DND-41 (cell line): ENCODE results near the gene RASGRF2.

Experiments
- ATAC-seq: fragments of 200-7000 bp; cut with Tn5 transposase; 3 replicates; pipeline ENCODE4 v1.9.1; 2021; ENCODE audit warnings: low read depth; ENCODE audit not compliant: insufficient read depth
- DNase-seq: peaks from one replicate; pipeline ENCODE4 v3.0.0-alpha.2; 2020
- H2AFZ ChIP-seq: 2 replicates; pipeline ENCODE4 v1.6.0; 2012; ENCODE audit warnings: low read depth, low read length
- H3K27ac ChIP-seq: 2 replicates; pipeline ENCODE4 v1.5.1; 2012; ENCODE audit warnings: low read length, inconsistent platforms
- H3K27me3 ChIP-seq: fragments of 200-600 bp; sonication (generic); 2 replicates; pipeline ENCODE4 v1.6.0; 2012; ENCODE audit warnings: low read length, mild to moderate bottlenecking, inconsistent platforms; ENCODE audit not compliant: insufficient read depth, poor library complexity
- H3K36me3 ChIP-seq: 2 replicates; pipeline ENCODE4 v1.5.1; 2012; ENCODE audit warnings: low read length, inconsistent platforms; ENCODE audit not compliant: insufficient read depth
- H3K4me1 ChIP-seq: 2 replicates; pipeline ENCODE4 v1.5.1; 2012; ENCODE audit warnings: mild to moderate bottlenecking, low read length; ENCODE audit not compliant: insufficient read depth
- H3K4me2 ChIP-seq: 2 replicates; pipeline ENCODE4 v1.6.0; 2012; ENCODE audit warnings: mild to moderate bottlenecking, moderate library complexity, low read length, inconsistent platforms; ENCODE audit not compliant: insufficient read depth
- H3K4me3 ChIP-seq, 2 experiments: fragments of 200-600 bp in 1 of 2; shearing (Covaris generic) in 1 of 2; 2 replicates each; pipeline ENCODE4 v1.5.1; 2012 to 2016; ENCODE audit warnings: inconsistent platforms in 2 of 2, low read length in 2 of 2, mild to moderate bottlenecking in 2 of 2, low read depth in 1 of 2, moderate library complexity in 1 of 2
- H3K79me2 ChIP-seq: 2 replicates; pipeline ENCODE4 v1.6.0; 2012; ENCODE audit warnings: low read length, inconsistent platforms; ENCODE audit not compliant: insufficient read depth
- H3K9ac ChIP-seq: 2 replicates; pipeline ENCODE4 v1.6.0; 2012; ENCODE audit warnings: low read depth, mild to moderate bottlenecking, inconsistent platforms, low read length, moderate library complexity
- H3K9me3 ChIP-seq: 2 replicates; pipeline ENCODE4 v1.5.1; 2012; ENCODE audit warnings: low read length, moderate library complexity, mild to moderate bottlenecking, inconsistent platforms; ENCODE audit not compliant: insufficient read depth, severe bottlenecking
- H4K20me1 ChIP-seq: 2 replicates; pipeline ENCODE4 v1.6.0; 2012; ENCODE audit warnings: low read length; ENCODE audit not compliant: insufficient read depth
- EZH2 ChIP-seq: IDR thresholded peaks from 3 replicates; pipeline ENCODE4 v1.6.1; 2012; ENCODE audit warnings: borderline replicate concordance, low read depth, mild to moderate bottlenecking, moderate library complexity, low read length, inconsistent platforms; ENCODE audit not compliant: severe bottlenecking
- TF ChIP-seq, protein P1 (sequence below): IDR thresholded peaks from 2 replicates; pipeline ENCODE4 v1.5.1; 2012; ENCODE audit warnings: borderline replicate concordance, low read length, moderate library complexity, mild to moderate bottlenecking; ENCODE audit not compliant: poor library complexity, severe bottlenecking; ENCODE audit errors: extremely low read depth

RASGRF2 gene

GRCh38 chr5:81140943-81141342, 180.8 kb downstream of the RASGRF2 start:
- no peak overlapping the region for H3K4me2 ChIP-seq
- DNase-seq: no peak
- H3K27me3 ChIP-seq: no peaks in the 10 kb centered on the region

DNA sequence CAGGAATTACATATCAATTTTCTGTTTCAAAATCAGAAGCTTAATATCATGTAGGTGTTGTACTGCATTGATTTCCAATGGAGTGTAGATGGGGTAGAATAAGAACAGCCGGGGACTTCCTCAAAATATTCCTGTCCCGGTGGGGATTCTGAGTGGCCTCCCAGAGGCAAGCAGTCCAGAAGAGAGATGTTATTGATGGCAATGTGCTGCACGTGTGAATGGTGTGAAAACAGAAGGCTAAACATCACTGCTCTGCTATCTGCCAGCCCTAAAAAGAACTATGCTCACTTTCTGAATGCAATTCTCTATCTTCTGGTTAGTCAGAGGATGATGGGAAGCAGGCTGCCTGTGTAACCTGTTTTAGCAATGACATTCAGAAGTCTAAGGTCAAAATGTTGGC, 181.9 kb downstream of the RASGRF2 start:
- Histone ChIP-seq H2AFZ (0 out of 2 replicates have a peak overlapping the region, but pooled peaks have one; percentile 42), H3K4me1 (0 out of 2 replicates have a peak, but pooled peaks cover 3% of the 10 kb centered on the region), H3K9ac (no peak overlapping the region), H3K27me3 (no peaks in the 10 kb centered on the region), H3K9me3 (no peaks in the 10 kb centered on the region), H3K27ac (no peak overlapping the region), H3K79me2 (no peaks in the 10 kb centered on the region), H3K36me3 (no peaks in the 10 kb centered on the region), H3K4me3 (no peak overlapping the region), H4K20me1 (no peaks in the 10 kb centered on the region), H3K4me2 (no peak overlapping the region)
- DNase-seq (no peak), ATAC-seq (no peak)
- TF ChIP-seq, protein P1, sequence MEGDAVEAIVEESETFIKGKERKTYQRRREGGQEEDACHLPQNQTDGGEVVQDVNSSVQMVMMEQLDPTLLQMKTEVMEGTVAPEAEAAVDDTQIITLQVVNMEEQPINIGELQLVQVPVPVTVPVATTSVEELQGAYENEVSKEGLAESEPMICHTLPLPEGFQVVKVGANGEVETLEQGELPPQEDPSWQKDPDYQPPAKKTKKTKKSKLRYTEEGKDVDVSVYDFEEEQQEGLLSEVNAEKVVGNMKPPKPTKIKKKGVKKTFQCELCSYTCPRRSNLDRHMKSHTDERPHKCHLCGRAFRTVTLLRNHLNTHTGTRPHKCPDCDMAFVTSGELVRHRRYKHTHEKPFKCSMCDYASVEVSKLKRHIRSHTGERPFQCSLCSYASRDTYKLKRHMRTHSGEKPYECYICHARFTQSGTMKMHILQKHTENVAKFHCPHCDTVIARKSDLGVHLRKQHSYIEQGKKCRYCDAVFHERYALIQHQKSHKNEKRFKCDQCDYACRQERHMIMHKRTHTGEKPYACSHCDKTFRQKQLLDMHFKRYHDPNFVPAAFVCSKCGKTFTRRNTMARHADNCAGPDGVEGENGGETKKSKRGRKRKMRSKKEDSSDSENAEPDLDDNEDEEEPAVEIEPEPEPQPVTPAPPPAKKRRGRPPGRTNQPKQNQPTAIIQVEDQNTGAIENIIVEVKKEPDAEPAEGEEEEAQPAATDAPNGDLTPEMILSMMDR: no peak
- TF ChIP-seq EZH2: no peak

More at GRCh38 chr5:81140943-81141342, 180.8 kb downstream of the RASGRF2 start:
- Histone ChIP-seq H3K4me3 (no peak overlapping the region), H3K9me3 (no peaks in the 10 kb centered on the region), H2AFZ (no peak overlapping the region), H4K20me1 (no peaks in the 10 kb centered on the region), H3K9ac (no peak overlapping the region), H3K36me3 (no peaks in the 10 kb centered on the region), H3K4me1 (0 out of 2 replicates have a peak, but pooled peaks cover 3% of the 10 kb centered on the region), H3K27ac (no peak overlapping the region), H3K79me2 (no peaks in the 10 kb centered on the region)
- TF ChIP-seq, protein P1: no peak
- TF ChIP-seq EZH2: no peak
- no peak for ATAC-seq

GRCh38 chr5:81145329-81145935, 185.3 kb downstream of the RASGRF2 start:
- H3K4me1 ChIP-seq: peaks cover 12% of the 10 kb centered on the region
- no peak overlapping the region for H3K9ac ChIP-seq
- H3K9me3 ChIP-seq: no peaks in the 10 kb centered on the region
- H4K20me1 ChIP-seq: no peaks in the 10 kb centered on the region
- DNase-seq (no peak), ATAC-seq (no peak)
- TF ChIP-seq EZH2: no peak
- TF ChIP-seq, protein P1: no peak
- H3K79me2 ChIP-seq: no peaks in the 10 kb centered on the region
- H2AFZ ChIP-seq: no peak overlapping the region
- no peak overlapping the region for H3K27ac ChIP-seq
- no peak overlapping the region for H3K4me3 ChIP-seq
- no peak overlapping the region for H3K4me2 ChIP-seq
- no peaks in the 10 kb centered on the region for H3K36me3 ChIP-seq
- no peaks in the 10 kb centered on the region for H3K27me3 ChIP-seq
